DOHH2 (cell line): Measurements from ENCODE around the gene RASGRP3.

Experiments used
- H3F3A ChIP-seq: fragments of 200-600 bp; sonication (generic), shearing (Covaris generic); 2 replicates; pipeline ENCODE4 v1.6.0; 2016; ENCODE audit warnings: antibody characterized with exemption, mild to moderate bottlenecking; ENCODE audit not compliant: control insufficient read depth, insufficient read depth
- H3K27ac ChIP-seq: fragments of 200-600 bp; sonication (generic); 2 replicates; pipeline ENCODE4 v1.5.1; 2014; ENCODE audit warnings: low read depth, mild to moderate bottlenecking, low read length, moderate library complexity
- H3K27me3 ChIP-seq: fragments of 200-600 bp; sonication (generic); 2 replicates; pipeline ENCODE4 v1.6.1; 2014; ENCODE audit warnings: mild to moderate bottlenecking, low read length, mixed read lengths; ENCODE audit not compliant: control insufficient read depth
- H3K36me3 ChIP-seq: fragments of 200-600 bp; sonication (generic); 2 replicates; pipeline ENCODE4 v1.6.1; 2014; ENCODE audit warnings: mild to moderate bottlenecking, low read length, moderate library complexity, mixed read lengths; ENCODE audit not compliant: control insufficient read depth
- H3K4me1 ChIP-seq: fragments of 200-600 bp; sonication (generic); 2 replicates; pipeline ENCODE4 v1.6.1; 2014; ENCODE audit warnings: mild to moderate bottlenecking, low read length, mixed read lengths; ENCODE audit not compliant: control insufficient read depth
- H3K4me2 ChIP-seq: fragments of 200-600 bp; sonication (generic); 2 replicates; pipeline ENCODE4 v1.6.0; 2014; ENCODE audit warnings: mild to moderate bottlenecking, low read length, moderate library complexity
- H3K4me3 ChIP-seq: fragments of 200-600 bp; sonication (generic); 2 replicates; pipeline ENCODE4 v1.5.1; 2014; ENCODE audit warnings: mild to moderate bottlenecking, low read length, mixed read lengths
- H3K79me2 ChIP-seq: fragments of 200-600 bp; sonication (generic); 2 replicates; pipeline ENCODE4 v1.6.1; 2014; ENCODE audit warnings: mild to moderate bottlenecking, low read length, mixed read lengths; ENCODE audit not compliant: control insufficient read depth
- H3K9me2 ChIP-seq: fragments of 200-600 bp; sonication (generic); replicated peaks from 2 replicates; pipeline ENCODE4 v1.6.1; 2014; ENCODE audit warnings: mild to moderate bottlenecking, low read length, mixed read lengths; ENCODE audit not compliant: control insufficient read depth
- H3K9me3 ChIP-seq: fragments of 200-600 bp; sonication (generic); 2 replicates; pipeline ENCODE4 v1.6.1; 2014; ENCODE audit warnings: antibody characterized with exemption, low read length, mixed read lengths; ENCODE audit not compliant: control insufficient read depth, insufficient read depth
- H4K20me1 ChIP-seq: fragments of 200-600 bp; sonication (generic); 2 replicates; pipeline ENCODE4 v1.6.0; 2014; ENCODE audit warnings: low read depth, mild to moderate bottlenecking, antibody characterized with exemption, low read length, moderate library complexity; ENCODE audit not compliant: control insufficient read depth, insufficient read depth
- CTCF ChIP-seq: fragments of 200-600 bp; sonication (generic); IDR thresholded peaks from one replicate; pipeline ENCODE4 v1.5.1; 2014; ENCODE audit warnings: antibody characterized with exemption, mild to moderate bottlenecking, low read depth, low read length; ENCODE audit not compliant: poor library complexity, severe bottlenecking
- EZH2phosphoT487 ChIP-seq: fragments of 200-600 bp; sonication (generic); IDR thresholded peaks from 2 replicates; pipeline ENCODE4 v1.6.1; 2017; ENCODE audit warnings: borderline replicate concordance, mild to moderate bottlenecking, antibody characterized with exemption, low read length, moderate library complexity, mixed read lengths

The RASGRP3 gene

GRCh38 chr2:33484042-33484621 is 7.7 kb downstream of the RASGRP3 start:
- Histone ChIP-seq H3K9me3 (peaks cover 19% of the 10 kb centered on the region), H3K79me2 (peaks cover 100% of the 10 kb centered on the region), H3K27me3 (no peaks in the 10 kb centered on the region), H3K36me3 (peaks cover 93% of the 10 kb centered on the region), H4K20me1 (no peaks in the 10 kb centered on the region), H3F3A (peaks cover 41% of the 10 kb centered on the region), H3K27ac (peak overlapping the region; percentile 70), H3K4me3 (peak overlapping the region; percentile 62), H3K4me1 (peaks cover 92% of the 10 kb centered on the region), H3K9me2 (no peaks in the 10 kb centered on the region), H3K4me2 (peak overlapping the region; percentile 77)
- TF ChIP-seq CTCF: no peak
- TF ChIP-seq EZH2phosphoT487: no peak

- peaks cover 19% of the 10 kb centered on the region for H3K9me3 ChIP-seq
- H3K27ac ChIP-seq: peak overlapping the region; percentile 70
- TF ChIP-seq CTCF: no peak
- TF ChIP-seq EZH2phosphoT487: no peak
- peaks cover 47% of the 10 kb centered on the region for H3F3A ChIP-seq
- H3K4me1 ChIP-seq: peaks cover 92% of the 10 kb centered on the region
- H3K4me3 ChIP-seq: peak overlapping the region; percentile 62; the same call in 1 of the 2 replicates
- no peaks in the 10 kb centered on the region for H3K27me3 ChIP-seq
- H3K9me2 ChIP-seq: no peaks in the 10 kb centered on the region
- no peaks in the 10 kb centered on the region for H4K20me1 ChIP-seq
- H3K79me2 ChIP-seq: peaks cover 100% of the 10 kb centered on the region
- peaks cover 89% of the 10 kb centered on the region for H3K36me3 ChIP-seq
- no peak overlapping the region; the same call in 1 of the 2 replicates for H3K4me2 ChIP-seq
These were observed 8.6 kb downstream of the RASGRP3 start for GRCh38 chr2:33485051-33485450.

GRCh38 chr2:33486544-33486943 is 10.1 kb downstream of the RASGRP3 start:
- H3K4me1 ChIP-seq: peaks cover 92% of the 10 kb centered on the region
- TF ChIP-seq CTCF (no peak), EZH2phosphoT487 (no peak)
- no peaks in the 10 kb centered on the region for H4K20me1 ChIP-seq
- H3K4me3 ChIP-seq: peak overlapping the region; percentile 63; the same call in 1 of the 2 replicates
- H3K9me2 ChIP-seq: no peaks in the 10 kb centered on the region
- H3F3A ChIP-seq: peaks cover 54% of the 10 kb centered on the region
- H3K9me3 ChIP-seq: peaks cover 19% of the 10 kb centered on the region
- H3K27me3 ChIP-seq: no peaks in the 10 kb centered on the region
- H3K27ac ChIP-seq: peak overlapping the region; percentile 90; the same call in 1 of the 2 replicates
- peaks cover 100% of the 10 kb centered on the region for H3K79me2 ChIP-seq
- peak overlapping the region; percentile 82; the same call in 1 of the 2 replicates for H3K4me2 ChIP-seq
- H3K36me3 ChIP-seq: peaks cover 85% of the 10 kb centered on the region
